Measurements from ENCODE around the gene POR.

Gene POR

DNA sequence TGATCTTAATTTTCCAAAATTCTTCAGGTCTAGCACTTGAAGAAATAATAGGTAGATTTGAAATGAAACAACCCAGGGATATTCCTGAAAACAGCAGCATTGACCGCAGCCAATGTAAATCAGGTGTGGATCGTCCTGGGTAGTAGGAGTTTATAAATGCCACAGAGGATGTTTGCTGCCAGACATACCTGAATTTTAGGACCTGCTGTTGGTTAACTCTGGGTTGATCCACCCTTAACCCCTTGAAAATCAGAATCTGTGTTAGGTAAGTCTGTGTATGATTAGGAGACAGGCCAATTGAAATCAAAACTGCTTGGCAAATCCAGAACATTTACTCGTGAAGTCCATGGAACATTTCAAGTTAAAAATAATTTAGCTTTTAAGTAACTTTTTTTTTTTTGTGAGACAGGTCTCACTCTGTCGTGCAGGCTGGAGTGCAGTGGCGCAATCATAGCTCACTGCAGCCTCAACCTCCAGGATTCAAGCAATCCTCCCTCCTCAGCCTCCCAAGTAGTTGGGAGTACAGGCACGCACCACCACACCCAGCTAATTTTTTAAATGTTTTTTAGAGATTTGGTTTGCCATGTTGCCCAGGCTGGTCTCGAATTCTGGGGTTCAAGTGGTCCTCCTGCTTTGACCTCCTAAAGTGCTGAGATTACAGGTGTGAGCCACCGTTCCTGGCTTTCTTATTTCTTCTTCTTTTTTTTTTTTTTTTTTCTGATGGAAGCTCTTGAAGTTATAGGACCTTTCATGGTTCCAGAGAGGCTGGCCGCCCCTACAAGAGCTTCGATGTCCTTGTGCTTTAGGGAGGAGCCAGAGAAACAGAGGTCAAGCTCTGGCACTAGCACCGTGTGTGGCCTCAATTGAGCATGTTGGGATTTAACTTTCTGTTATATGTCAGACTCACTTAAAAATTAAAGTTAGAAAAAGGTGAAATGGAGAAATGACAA, 2.0 kb downstream of the POR start:
- DNase-seq (ENCODE audit: low spot score) (no peak), ATAC-seq (ENCODE audit: low read depth) (no peak)
- TF ChIP-seq, protein P1, sequence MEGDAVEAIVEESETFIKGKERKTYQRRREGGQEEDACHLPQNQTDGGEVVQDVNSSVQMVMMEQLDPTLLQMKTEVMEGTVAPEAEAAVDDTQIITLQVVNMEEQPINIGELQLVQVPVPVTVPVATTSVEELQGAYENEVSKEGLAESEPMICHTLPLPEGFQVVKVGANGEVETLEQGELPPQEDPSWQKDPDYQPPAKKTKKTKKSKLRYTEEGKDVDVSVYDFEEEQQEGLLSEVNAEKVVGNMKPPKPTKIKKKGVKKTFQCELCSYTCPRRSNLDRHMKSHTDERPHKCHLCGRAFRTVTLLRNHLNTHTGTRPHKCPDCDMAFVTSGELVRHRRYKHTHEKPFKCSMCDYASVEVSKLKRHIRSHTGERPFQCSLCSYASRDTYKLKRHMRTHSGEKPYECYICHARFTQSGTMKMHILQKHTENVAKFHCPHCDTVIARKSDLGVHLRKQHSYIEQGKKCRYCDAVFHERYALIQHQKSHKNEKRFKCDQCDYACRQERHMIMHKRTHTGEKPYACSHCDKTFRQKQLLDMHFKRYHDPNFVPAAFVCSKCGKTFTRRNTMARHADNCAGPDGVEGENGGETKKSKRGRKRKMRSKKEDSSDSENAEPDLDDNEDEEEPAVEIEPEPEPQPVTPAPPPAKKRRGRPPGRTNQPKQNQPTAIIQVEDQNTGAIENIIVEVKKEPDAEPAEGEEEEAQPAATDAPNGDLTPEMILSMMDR (IDR thresholded peaks at IDR 0.05; ENCODE audit: poor library complexity, severe bottlenecking), result no peak
- H3K27ac ChIP-seq (ENCODE audit: poor library complexity, severe bottlenecking), result no peak overlapping the region
- H3K4me3 ChIP-seq (ENCODE audit: severe bottlenecking), result no peak overlapping the region
- no peaks in the 10 kb centered on the region for H3K36me3 ChIP-seq (ENCODE audit: low read depth)
- H3K9me3 ChIP-seq (ENCODE audit: severe bottlenecking), result no peaks in the 10 kb centered on the region
- H3K27me3 ChIP-seq (ENCODE audit: insufficient read depth, poor library complexity, severe bottlenecking), result no peaks in the 10 kb centered on the region
- no peaks in the 10 kb centered on the region for H3K4me1 ChIP-seq (ENCODE audit: insufficient read depth, poor library complexity, severe bottlenecking)

GRCh38 chr7:75920431-75921161, 5.6 kb downstream of the POR start:
- TF ChIP-seq, protein P1 (IDR thresholded peaks at IDR 0.05; ENCODE audit: poor library complexity, severe bottlenecking), result no peak
- DNase-seq (ENCODE audit: low spot score) (no peak), ATAC-seq (ENCODE audit: low read depth) (no peak)
- H3K27ac ChIP-seq (ENCODE audit: poor library complexity, severe bottlenecking), result no peak overlapping the region
- no peaks in the 10 kb centered on the region for H3K36me3 ChIP-seq (ENCODE audit: low read depth)
- H3K4me1 ChIP-seq (ENCODE audit: insufficient read depth, poor library complexity, severe bottlenecking), result no peaks in the 10 kb centered on the region
- H3K4me3 ChIP-seq (ENCODE audit: severe bottlenecking), result no peak overlapping the region
- H3K27me3 ChIP-seq (ENCODE audit: insufficient read depth, poor library complexity, severe bottlenecking), result no peaks in the 10 kb centered on the region
- no peaks in the 10 kb centered on the region for H3K9me3 ChIP-seq (ENCODE audit: severe bottlenecking)

GRCh38 chr7:75921479-75921878, 6.5 kb downstream of the POR start:
- Histone ChIP-seq H3K4me3 (ENCODE audit: severe bottlenecking) (no peak overlapping the region), H3K9me3 (ENCODE audit: severe bottlenecking) (no peaks in the 10 kb centered on the region), H3K36me3 (ENCODE audit: low read depth) (no peaks in the 10 kb centered on the region), H3K4me1 (ENCODE audit: insufficient read depth, poor library complexity, severe bottlenecking) (no peaks in the 10 kb centered on the region), H3K27me3 (ENCODE audit: insufficient read depth, poor library complexity, severe bottlenecking) (no peaks in the 10 kb centered on the region), H3K27ac (ENCODE audit: poor library complexity, severe bottlenecking) (no peak overlapping the region)
- TF ChIP-seq, protein P1 (IDR thresholded peaks at IDR 0.05; ENCODE audit: poor library complexity, severe bottlenecking), result no peak
- DNase-seq (ENCODE audit: low spot score), result no peak
- ATAC-seq (ENCODE audit: low read depth), result no peak

DNA sequence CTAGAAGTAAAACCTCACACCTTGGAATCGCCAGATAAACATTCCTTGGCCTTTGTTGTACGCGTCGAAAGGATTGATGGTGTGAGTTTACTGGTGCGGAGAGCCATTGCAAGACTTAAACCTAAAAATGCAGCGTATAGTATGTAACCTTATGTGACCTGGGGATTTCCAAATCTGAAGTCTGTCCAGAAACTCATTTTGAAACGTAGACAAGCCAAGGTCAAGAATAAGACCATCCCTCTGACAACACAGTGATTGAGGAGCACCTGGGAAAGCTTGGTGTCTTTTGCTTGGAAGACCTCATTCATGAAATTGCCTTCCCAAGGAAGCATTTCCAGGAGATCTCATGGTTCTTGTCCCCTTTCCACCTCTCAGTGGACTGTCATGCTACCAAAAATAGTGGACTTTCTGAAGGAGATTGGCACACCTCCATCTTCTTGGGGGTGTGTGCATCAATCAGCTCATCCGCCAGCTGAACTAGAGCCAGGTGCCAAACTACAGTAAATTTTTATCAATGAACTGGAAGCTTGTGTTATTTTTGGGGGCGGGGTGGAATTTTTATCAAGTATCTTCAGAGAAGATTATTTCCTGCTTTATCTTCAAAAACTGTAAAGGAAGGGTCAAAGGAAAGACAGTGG, 8.1 kb downstream of the POR start:
- H3K9me3 ChIP-seq (ENCODE audit: severe bottlenecking), result no peaks in the 10 kb centered on the region
- H3K27ac ChIP-seq (ENCODE audit: poor library complexity, severe bottlenecking), result no peak overlapping the region
- H3K4me3 ChIP-seq (ENCODE audit: severe bottlenecking), result no peak overlapping the region
- ATAC-seq (ENCODE audit: low read depth), result no peak
- no peaks in the 10 kb centered on the region for H3K4me1 ChIP-seq (ENCODE audit: insufficient read depth, poor library complexity, severe bottlenecking)
- DNase-seq (ENCODE audit: low spot score), result no peak
- no peaks in the 10 kb centered on the region for H3K27me3 ChIP-seq (ENCODE audit: insufficient read depth, poor library complexity, severe bottlenecking)
- no peaks in the 10 kb centered on the region for H3K36me3 ChIP-seq (ENCODE audit: low read depth)
- TF ChIP-seq, protein P1 (IDR thresholded peaks at IDR 0.05; ENCODE audit: poor library complexity, severe bottlenecking), result no peak

All from RWPE2 (cell line).